Stimulated activated CD8-positive, alpha-beta memory T cell treated with anti-CD3 and anti-CD28 coated beads, Interleukin-2, amount 100 ng/mL, for 1 hour (primary cell): ENCODE data around the gene DMRTA2.
"Not testable (repeated sequence)": the region's sequence is repeated elsewhere in the genome, so short reads cannot be mapped to it uniquely, and the experiment has no call there.

Source experiments
- DNase-seq, 2 donors: peaks; one replicate each; pipeline ENCODE4 v3.0.0-alpha.2; 2020; ENCODE audit warnings: low read depth in 2 of 2

Gene DMRTA2

DNA sequence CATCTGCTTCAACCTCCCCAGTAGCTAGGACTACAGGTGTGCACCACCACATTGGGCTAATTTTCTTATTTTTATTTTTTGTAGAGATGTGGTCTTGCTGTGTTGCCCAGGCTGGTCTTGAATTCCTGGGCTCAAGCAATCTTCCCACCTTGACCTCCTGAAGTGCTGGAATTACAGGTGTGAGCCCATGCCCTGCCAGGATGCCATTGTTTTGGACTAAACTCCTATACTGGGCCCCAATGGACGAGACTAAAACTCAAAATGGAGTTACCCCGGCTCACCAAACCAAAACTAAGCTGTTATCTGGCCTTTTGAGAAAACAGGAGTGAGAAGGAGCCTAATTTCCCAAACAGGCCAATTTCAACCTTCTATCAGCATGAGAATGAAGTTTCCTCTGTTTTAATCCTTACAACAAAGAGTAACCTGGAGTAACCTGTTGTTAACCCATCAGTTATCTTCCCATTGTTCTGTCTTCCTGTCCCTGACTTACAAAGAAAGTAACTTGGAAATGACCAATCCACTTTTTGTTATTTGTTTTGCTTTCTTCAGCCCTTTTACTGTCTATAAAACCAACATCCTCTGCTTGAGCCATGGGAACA, 29.6 kb downstream of the DMRTA2 start:
- no peak for DNase-seq

DNA sequence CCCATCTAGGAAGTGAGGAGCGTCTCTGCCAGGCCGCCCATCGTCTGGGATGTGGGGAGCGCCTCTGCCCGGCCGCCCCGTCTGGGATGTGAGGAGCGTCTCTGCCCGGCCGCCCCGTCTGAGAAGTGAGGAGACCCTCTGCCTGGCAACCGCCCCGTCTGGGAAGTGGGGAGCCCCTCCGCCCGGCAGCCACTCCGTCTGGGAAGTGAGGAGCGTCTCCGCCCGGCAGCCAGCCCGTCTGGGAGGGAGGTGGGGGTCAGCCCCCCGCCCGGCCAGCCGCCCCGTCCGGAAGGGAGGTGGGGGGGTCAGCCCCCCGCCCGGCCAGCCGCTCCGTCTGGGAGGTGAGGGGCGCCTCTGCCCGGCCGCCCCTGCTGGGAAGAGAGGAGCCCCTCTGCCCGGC, 41.7 kb downstream of the DMRTA2 start:
- not testable (repeated sequence) for DNase-seq

DNA sequence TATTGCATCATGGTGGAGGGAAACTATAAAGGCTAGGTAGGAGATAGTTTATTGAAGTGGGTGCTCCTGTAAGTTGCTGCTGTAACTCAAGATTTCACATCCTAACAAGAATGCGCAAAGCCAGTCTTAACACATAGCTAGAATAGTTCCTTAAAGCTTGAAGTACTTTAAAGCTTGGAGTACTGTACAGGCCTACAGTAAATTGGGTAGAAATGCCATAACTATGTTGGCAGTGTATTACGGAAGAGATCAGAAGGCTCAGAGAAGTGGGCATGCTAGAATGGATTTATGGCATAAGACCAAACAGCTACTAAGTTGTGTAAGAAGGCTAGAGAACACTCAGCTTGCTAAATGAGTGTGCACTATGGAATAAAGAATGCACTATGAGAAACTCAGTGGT, 44.5 kb downstream of the DMRTA2 start:
- no peak for DNase-seq

DNA sequence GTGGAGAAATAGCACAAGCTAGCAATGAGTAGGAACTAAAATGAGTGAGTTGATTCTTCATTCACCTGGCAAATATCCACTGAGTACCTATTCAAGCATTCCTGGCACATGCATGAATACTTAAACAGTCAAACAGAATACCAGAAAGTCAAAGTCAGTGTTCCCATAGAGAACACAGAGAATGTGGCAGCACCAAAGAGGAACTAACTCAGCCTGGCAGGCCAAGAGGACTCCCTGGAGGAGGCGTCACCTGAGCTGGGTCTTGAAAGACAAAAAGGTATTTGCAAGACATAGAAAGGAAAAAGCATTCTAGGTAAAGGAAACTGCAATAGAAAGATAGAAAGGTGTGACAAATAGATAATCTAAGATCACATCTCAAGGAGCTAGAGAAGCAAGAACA, 49.7 kb downstream of the DMRTA2 start:
- no peak for DNase-seq

DNA sequence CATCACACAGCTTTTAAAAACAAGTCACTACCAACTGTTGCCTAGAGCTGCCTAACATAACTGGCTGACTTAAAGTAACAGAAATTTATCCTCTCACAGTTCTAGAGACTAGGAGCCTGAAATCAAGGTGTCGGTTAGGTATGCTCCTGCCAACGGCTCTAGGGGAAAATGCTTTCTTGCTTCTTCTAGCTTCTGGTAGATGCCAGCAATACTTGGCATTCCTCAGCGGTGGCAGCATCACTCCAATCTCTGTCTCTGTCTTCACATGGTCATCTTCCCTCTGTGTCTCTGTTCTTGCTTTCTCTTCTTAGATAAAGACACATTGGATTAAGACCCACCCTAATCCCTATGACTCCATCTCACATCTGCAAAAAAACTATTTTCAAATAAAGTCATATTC, 51.5 kb downstream of the DMRTA2 start:
- DNase-seq, result no peak

DNA sequence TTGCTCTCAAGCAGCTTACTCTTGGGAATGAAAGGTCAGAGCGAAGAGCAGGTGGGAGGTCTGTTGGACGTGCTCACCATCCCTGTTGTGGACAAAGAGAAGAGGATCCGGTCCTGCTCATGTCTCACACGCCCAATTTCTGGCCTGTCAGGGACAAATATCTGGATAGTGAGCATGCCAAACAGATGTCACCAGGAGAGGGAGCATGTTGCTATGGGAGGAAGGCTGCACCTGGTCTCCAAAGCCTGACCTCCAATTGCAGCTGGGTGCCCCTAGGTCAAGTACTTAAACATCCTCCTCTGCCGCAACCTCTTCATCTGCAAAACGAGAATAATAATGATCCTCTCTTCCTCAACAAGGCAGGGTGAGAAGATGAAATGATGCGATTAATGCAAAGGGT, 53.4 kb downstream of the DMRTA2 start:
- no peak for DNase-seq

DNA sequence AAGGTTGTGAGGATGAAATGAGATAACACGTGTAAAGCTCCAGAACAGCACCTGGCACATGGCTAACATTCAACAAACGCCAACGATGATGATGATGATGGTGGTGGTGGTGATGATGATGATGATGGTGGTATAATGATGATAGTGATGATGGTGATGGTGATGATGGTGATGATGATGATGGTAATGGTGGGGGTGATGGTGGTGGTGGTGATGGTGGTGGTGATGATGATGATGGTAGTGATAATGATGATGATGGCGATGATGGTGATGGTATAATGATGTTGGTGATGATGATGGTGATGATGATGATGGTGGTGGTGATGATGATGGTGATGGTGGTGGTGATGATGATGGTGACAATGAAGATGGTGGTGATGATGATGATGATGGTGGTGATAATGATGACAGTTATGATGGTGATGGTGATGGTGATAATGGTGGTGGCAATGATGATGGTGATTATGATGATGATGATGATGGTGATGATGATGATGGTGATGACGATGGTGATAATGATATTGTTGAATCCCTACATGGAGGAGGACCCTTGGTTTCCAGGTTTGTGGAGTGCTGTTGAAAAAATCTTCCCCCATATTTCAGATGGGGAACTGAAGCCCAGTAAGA, 54.1 kb downstream of the DMRTA2 start:
- no peak for DNase-seq

DNA sequence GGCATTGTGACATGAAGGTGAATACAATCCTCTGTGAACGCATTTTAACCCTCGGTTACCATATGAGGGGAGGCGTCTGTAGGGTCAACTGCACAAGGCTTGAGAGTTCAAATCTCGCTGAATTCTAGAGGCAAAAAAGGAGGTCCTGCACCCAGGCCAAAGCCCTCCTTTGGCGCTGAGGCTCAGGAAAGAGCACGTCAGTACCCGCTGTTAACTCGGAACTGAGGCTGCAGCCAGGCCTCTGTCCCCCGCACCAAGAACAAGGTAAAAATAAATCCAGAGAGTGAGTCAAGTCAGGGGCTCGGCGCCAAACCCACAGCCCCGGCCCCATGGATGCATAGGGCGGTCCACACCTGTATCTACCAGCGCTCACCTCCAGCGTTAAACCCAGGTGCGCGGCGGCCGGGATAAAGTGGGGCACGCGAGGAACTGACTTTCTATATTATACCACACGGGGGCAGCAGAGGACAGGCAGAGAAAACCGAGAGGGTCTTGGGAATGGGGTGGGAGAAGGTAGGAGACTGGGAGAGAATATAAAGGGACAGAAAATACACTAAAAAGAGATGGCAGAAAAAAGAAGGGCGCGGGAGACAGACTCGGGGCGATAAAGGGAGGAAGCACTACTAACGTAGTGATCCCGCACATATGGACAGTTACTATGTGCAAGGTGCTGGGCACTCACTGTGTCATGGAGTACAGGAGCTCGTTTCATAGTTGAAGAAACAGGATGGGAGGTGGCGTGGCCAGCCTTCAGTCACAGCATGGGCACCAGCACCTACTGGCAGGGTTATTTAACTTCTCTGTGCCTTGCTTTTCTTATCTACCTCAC, 54.9 kb downstream of the DMRTA2 start:
- no peak for DNase-seq
